HG03354 (cell line): ENCODE data around the gene PRR36.

Source experiments
- ATAC-seq: cut with Tn5 transposase; IDR thresholded peaks from one replicate; pipeline ENCODE4 v1.9.1; 2021; ENCODE audit warnings: mild to moderate bottlenecking; ENCODE audit not compliant: unreplicated experiment, poor library complexity, severe bottlenecking

Gene PRR36

GRCh38 chr19:7874897-7875273 lies 695 bp upstream of the PRR36 start:
- ATAC-seq: no peak

DNA sequence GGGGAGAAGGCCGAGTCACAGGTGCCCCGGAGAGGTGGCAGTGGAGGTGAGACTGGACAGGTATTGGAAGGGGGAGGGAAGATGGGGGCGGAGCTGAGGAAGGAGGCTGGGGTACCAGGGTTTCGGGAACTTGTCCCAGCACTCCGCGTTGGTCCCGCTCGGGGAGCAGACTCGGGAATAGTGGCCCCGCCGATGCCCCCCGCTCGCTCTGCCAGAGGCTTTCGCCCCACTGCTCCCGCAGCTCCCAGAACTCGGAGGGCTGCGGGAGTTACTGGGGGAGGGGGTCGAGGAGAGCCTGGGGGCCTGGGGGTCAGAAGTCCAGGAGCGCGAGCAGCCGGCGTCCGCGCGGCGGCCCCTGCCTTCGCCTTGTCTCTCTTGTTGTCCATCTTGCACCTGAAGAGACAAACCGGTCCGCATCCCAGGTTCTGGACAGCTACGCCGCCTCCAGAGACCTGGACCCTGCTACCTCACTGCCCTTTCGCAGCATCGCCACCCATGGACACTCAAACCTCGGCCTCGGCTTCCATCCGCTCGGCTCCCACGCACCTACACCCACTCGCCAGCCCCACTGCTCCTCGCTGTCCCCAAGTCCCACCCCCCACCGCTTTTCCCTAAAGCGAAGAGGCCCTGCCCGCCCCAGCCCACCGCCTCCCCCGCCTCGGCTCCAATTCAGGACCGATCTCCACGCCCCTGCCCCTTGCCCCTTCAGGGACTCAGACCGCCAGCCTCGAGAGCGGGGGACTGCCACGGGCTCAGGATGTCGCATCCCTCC lies 700 bp downstream of the PRR36 start:
- ATAC-seq: no peak

GRCh38 chr19:7872306-7873204 lies 1.6 kb downstream of the PRR36 start:
- no peak for ATAC-seq

GRCh38 chr19:7871437-7872305 lies 2.5 kb downstream of the PRR36 start:
- ATAC-seq: no peak

DNA sequence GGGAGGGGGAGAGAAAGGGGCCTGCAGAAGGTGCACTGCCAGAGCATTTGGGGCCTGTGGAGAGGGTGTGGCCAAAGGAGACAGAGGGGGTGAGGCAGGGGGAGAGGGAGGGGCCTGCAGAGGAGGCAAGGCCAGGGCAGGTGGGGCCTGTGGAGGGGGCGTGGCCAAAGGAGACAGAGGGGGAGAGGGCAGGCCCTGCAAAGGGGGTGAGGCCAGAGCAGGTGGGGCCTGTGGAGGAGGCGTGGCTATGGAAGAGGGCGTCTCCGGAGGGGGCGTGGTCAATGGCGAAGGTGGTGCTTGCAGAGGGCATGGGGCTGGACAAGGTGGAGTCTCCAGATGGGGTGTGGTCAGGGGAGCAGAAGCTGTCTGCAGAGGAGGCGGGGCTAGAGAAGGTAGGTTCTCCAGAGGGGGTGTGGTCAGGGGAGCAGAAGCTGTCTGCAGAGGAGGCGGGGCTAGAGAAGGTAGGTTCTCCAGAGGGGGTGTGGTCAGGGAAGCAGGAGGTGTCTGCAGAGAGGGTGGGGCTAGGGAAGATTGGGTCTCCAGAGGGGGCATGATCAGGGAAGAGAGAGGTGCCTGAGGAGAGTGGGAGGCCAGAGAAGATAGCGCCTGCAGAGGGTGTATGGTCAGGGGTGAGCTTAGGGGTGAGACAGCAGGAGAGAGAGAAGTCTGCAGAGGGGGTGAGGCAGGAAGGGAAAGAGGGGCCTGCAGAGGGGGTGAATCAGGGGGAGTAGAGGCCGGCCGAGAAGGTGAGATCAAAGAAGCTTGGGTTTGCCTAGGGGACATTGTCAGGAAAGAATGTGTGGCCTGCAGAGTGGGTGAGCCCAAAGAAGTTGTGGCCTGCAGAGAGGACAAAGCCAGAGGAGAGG lies 3.4 kb downstream of the PRR36 start:
- no peak for ATAC-seq

DNA sequence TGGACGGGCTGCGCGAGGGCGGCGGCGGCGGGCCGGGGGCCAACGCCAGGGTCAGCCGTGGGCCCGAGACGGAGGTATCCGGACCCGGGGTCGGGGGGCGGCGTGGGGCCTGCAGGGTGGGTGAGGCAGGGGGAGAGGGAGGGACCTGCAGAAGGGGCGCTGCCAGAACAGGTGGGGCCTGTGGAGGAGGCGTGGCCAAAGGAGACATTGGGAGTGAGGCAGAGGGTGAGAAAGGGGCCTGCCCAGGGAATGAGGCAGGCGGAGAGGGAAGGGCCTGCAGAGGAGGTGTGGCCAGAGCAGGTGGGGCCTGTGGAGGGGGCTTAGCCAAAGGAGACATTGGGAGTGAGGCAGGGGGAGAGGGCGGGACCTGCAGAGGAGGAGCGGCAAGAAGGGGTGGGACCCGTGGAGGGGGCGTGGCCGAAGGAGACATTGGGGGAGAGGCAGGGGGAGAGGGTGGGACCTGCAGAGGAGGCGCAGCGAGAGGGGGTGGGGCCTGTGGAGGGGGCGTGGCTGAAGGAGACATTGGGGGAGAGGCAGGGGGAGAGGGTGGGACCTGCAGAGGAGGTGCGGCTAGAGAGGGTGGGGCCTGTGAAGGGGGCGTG lies 4.2 kb downstream of the PRR36 start:
- ATAC-seq: no peak

GRCh38 chr19:7869453-7869909 lies 4.7 kb downstream of the PRR36 start:
- peak; percentile 50 for ATAC-seq

GRCh38 chr19:7868671-7869452 lies 5.3 kb downstream of the PRR36 start:
- ATAC-seq: peak; percentile 71

- no peak for ATAC-seq
Observed at GRCh38 chr19:7868326-7868670, 5.9 kb downstream of the PRR36 start.

DNA sequence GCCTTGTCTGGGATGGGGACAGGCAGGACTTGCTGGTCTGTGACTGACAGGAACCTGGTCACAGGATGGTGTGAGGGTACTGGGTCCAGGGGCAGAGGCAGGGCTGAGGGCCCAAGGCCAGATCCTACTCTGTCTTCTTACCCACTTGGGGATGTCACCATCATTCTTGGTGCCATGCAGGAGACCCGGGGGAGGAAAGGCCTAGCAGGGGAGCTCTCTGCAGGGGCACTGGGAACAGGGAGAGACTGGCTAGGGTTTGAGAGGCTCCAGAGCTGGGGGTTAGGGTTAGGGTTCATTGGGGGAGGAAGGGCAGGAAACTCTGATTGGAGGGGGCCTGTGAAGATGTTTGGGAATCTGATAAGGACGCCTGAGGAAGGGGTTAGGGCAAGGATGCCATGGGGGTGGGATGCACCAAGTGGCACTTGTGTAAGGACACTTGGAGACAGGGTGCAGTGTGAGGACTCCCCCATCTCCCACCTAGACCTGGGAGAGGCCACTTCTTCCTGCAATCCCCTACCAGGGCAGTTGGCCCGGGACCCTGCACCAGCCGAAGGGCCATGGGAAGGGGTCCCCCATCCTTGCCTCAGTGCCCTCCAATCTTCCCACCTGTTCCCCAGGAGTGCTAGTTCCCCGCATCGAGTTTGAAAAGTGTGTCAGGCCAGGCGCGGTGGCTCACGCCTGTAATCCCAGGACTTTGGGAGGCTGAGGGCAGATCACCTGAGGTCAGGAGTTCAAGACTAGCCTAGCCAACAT lies 6.9 kb downstream of the PRR36 start:
- ATAC-seq: no peak

DNA sequence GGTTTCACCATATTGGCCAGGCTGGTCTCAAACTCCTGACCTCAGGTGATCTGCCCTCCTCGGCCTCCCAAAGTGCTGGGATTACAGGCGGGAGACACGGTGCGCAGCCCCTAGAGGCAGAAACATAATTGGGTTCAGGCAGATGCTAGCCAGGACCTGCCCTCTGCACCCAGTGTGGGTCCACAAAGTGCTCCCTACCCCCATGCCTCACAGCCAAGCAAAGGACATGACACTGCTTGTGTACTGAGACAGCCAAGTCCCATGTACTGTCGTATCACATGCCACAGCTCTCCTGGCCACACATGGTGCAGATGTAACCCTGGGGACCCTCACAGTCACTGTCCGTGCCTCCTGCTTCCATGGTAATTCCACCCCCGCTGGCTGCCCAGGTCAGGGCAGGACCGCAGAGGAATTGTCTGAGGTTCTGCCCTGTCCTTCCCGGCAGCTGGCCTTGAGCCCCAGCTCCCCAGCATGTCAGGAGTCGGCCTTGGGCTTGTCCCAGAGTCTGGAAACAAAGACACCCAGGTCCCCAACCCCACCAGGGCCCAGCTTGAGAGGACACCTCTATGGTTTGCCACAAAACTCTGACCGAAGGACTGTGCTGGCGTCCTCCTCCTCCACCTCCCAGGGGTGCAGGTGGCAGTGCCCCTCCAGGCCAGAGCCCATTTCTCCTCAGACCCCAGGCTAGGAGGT lies 7.6 kb downstream of the PRR36 start:
- ATAC-seq: no peak

- ATAC-seq: no peak
Observed at GRCh38 chr19:7865262-7865911, 8.8 kb downstream of the PRR36 start.

- ATAC-seq: no peak
Observed at GRCh38 chr19:7864690-7865074, 9.5 kb downstream of the PRR36 start.

DNA sequence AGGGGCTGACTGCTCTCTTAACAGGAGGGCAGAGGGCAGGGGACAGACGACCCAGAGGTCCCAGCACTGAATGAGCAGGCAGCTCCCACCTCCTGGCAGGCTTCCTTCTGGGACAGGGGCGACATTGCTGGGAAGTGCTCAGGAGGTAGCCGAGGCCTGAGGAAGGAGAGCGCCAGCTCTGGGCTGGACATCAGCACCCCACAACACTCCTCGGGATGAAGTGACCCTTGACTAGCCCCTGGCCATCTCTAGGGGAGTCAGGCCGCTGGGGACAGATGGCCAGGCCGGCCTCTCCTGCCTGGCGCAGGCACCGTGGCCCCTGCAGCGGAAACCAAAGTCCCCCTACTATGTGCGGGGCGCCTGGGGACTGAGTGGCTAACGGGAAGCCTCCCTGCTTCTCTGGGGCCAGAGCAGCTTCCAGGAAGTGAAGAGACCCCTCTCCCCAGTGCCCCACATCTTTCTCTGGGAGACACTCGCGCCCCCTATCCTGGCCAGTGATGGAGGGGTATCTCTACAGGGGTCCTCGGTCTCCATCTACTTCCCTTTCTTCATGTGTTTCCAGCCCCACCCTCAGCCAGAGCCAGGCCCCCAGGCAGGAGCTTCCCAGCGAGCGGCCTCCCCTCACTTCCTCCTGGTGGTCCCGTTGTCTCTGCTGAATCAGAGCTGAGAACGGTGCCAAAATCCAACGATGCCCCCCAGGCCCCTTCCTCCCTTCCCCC lies 10.1 kb downstream of the PRR36 start:
- ATAC-seq: no peak

DNA sequence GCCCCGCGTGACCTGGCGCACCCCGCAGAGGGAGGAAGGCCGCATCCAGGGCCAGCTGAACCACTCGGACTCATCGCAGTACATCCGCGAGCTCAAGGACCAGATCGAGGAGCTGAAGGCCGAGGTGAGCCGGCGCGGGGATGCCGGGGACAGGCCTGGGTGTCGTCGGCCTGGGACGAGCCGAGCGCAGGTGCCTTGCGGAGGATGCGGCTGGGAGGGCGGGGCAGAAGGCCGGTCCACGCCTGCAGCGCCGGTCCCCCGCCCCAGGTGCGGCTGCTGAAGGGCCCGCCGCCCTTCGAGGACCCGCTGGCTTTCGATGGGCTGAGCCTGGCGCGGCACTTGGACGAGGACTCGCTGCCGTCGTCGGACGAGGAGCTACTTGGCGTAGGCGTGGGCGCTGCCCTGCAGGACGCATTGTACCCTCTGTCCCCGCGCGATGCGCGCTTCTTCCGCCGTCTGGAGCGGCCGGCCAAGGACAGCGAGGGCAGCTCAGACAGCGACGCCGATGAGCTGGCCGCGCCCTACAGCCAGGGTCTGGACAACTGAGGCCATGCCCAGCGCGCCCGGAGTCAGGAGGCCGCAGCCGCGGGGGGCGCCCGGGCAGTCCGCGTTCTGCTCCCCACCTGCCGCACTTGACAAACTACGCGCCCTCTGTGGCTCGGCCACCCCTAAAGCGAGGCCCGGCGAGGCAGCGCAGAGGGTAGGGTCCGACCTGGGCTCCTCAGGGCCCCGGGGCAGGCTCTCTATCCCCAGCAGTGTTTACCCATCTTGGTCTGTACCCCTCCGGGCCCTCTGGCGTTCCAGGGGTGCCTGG lies 10.8 kb downstream of the PRR36 start:
- no peak for ATAC-seq
